ENCODE measurements around the gene SEC22C. TPM values are rescaled to one million over a fixed set of nuclear protein-coding genes. Genes with fewer than 3 reads are reported as not detected.

Gene SEC22C
- polyA plus RNA-seq, 1 donor (not counting 4 experiments of a cell fraction or from before 2014, with no cell fraction given) = 58.4 TPM

DNA sequence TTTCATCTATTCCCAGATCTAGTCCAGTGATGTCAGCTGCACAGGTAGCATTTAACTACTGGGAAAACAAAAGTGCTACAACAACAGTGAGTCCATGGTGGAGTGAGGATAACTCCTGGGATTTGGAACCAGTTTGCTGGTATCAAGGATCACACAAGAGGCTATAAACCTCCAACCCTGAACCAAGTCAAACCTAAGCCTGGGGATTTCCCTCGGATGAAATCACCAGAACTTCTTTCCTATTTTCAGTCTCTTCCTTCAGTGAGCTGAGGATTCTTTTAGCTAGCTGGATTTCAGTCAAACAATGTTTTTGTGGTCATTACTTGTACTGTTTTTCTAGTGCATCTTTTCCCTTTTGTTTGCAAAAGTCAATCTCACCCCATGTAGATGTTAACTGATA is 31.5 kb downstream of the SEC22C start:
- Histone ChIP-seq H3K79me2 (ENCODE audit: control insufficient read depth, insufficient read depth, low read length) (no peaks in the 10 kb centered on the region), H3K9ac (ENCODE audit: control insufficient read depth, extremely low read depth, insufficient read depth, low read length) (no peak overlapping the region), H3K4me2 (ENCODE audit: control insufficient read depth, extremely low read depth, insufficient read depth, low read depth, low read length) (no peak overlapping the region), H3K4me1 (ENCODE audit: control insufficient read depth, extremely low read depth, insufficient read depth, low read length) (no peaks in the 10 kb centered on the region), H3K9me3 (ENCODE audit: control insufficient read depth, low read depth, low read length) (no peaks in the 10 kb centered on the region), H3K36me3 (ENCODE audit: control insufficient read depth in 2 of 2, extremely low read depth in 1 of 2, insufficient read depth in 2 of 2, low read length in 2 of 2) (peaks cover 17 to 24% of the 10 kb centered on the region in 2 experiments), H3K27ac (ENCODE audit: control insufficient read depth, insufficient read depth, low read length) (no peak overlapping the region), H3K27me3 (ENCODE audit: control insufficient read depth, extremely low read depth, insufficient read depth, low read length) (no peaks in the 10 kb centered on the region), H3K9me1 (ENCODE audit: control insufficient read depth, extremely low read depth, insufficient read depth, low read length) (no peaks in the 10 kb centered on the region), H3K4me3 (ENCODE audit: control insufficient read depth in 2 of 3, extremely low read depth in 1 of 3, insufficient read depth in 2 of 3, low read depth in 1 of 3, low read length in 3 of 3) (no peak overlapping the region), H2AFZ (ENCODE audit: control insufficient read depth, low read length) (no peak overlapping the region), H4K20me1 (ENCODE audit: control insufficient read depth, extremely low read depth, insufficient read depth, low read length) (no peaks in the 10 kb centered on the region)
- DNase-seq (ENCODE audit: low read depth, low spot score) (no peak), FAIRE-seq (peak; percentile 5)
- dilution Hi-C loops (cut with MboI; ENCODE audit: extremely low pct_ligation_motif_present, low sequenced_read_pairs) = no loop called here
- TF ChIP-seq, protein P1, sequence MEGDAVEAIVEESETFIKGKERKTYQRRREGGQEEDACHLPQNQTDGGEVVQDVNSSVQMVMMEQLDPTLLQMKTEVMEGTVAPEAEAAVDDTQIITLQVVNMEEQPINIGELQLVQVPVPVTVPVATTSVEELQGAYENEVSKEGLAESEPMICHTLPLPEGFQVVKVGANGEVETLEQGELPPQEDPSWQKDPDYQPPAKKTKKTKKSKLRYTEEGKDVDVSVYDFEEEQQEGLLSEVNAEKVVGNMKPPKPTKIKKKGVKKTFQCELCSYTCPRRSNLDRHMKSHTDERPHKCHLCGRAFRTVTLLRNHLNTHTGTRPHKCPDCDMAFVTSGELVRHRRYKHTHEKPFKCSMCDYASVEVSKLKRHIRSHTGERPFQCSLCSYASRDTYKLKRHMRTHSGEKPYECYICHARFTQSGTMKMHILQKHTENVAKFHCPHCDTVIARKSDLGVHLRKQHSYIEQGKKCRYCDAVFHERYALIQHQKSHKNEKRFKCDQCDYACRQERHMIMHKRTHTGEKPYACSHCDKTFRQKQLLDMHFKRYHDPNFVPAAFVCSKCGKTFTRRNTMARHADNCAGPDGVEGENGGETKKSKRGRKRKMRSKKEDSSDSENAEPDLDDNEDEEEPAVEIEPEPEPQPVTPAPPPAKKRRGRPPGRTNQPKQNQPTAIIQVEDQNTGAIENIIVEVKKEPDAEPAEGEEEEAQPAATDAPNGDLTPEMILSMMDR (optimal IDR thresholded peaks at IDR 0.05 in 1 of 3, IDR thresholded peaks at IDR 0.05 in 1 of 3, conservative IDR thresholded peaks at IDR 0.05 in 1 of 3; ENCODE audit: extremely low read depth in 1 of 3, insufficient read depth in 2 of 3, low read length in 3 of 3) = no peak

DNA sequence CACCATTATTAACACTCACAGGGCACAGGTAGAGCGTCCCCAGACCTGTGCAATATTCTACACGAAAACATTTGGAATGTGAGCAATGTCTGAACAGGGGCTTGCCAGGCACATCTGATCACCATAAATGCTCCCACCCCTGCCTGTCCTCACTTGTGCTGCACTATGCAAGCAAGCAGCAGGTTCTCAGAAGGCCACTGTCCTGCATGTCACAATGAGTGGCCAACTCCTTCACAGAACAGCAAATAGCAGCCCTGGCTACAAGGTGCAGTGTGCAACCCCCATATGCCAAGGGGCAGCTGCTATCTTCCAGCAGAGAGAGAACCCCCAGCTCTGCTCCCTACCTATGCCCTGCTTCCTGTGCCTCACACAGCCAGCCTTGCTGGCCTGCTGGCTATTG is 32.6 kb downstream of the SEC22C start:
- no peak overlapping the region for H3K27ac ChIP-seq (ENCODE audit: control insufficient read depth, insufficient read depth, low read length)
- no peaks in the 10 kb centered on the region for H3K4me1 ChIP-seq (ENCODE audit: control insufficient read depth, extremely low read depth, insufficient read depth, low read length)
- no peaks in the 10 kb centered on the region for H3K79me2 ChIP-seq (ENCODE audit: control insufficient read depth, insufficient read depth, low read length)
- H2AFZ ChIP-seq (ENCODE audit: control insufficient read depth, low read length) = no peak overlapping the region
- H3K36me3 ChIP-seq (ENCODE audit: control insufficient read depth in 2 of 2, extremely low read depth in 1 of 2, insufficient read depth in 2 of 2, low read length in 2 of 2) = peaks cover 17 to 23% of the 10 kb centered on the region in 2 experiments
- TF ChIP-seq, protein P1 (optimal IDR thresholded peaks at IDR 0.05 in 1 of 3, IDR thresholded peaks at IDR 0.05 in 1 of 3, conservative IDR thresholded peaks at IDR 0.05 in 1 of 3; ENCODE audit: extremely low read depth in 1 of 3, insufficient read depth in 2 of 3, low read length in 3 of 3) = no peak
- dilution Hi-C loops (cut with MboI; ENCODE audit: extremely low pct_ligation_motif_present, low sequenced_read_pairs) = no loop called here
- no peaks in the 10 kb centered on the region for H3K9me3 ChIP-seq (ENCODE audit: control insufficient read depth, low read depth, low read length)
- no peaks in the 10 kb centered on the region for H3K27me3 ChIP-seq (ENCODE audit: control insufficient read depth, extremely low read depth, insufficient read depth, low read length)
- FAIRE-seq (no peak), DNase-seq (ENCODE audit: low read depth, low spot score) (no peak)
- H3K4me3 ChIP-seq (ENCODE audit: control insufficient read depth in 2 of 3, extremely low read depth in 1 of 3, insufficient read depth in 2 of 3, low read depth in 1 of 3, low read length in 3 of 3) = no peak overlapping the region
- H3K9ac ChIP-seq (ENCODE audit: control insufficient read depth, extremely low read depth, insufficient read depth, low read length) = no peak overlapping the region
- H4K20me1 ChIP-seq (ENCODE audit: control insufficient read depth, extremely low read depth, insufficient read depth, low read length) = no peaks in the 10 kb centered on the region
- no peak overlapping the region for H3K4me2 ChIP-seq (ENCODE audit: control insufficient read depth, extremely low read depth, insufficient read depth, low read depth, low read length)
- H3K9me1 ChIP-seq (ENCODE audit: control insufficient read depth, extremely low read depth, insufficient read depth, low read length) = no peaks in the 10 kb centered on the region

Data from keratinocyte (primary cell).